Activated CD4-positive, alpha-beta T cell treated with anti-CD3 and anti-CD28 coated beads, Interleukin-2, Interleukin-6, amounts not matched to agents 100 ng/mL and 50 ng/mL, durations not matched to agents 16 hours and 8 hours (primary cell): Measurements from ENCODE around the gene STX10.

Source experiments
- DNase-seq: peaks from one replicate; pipeline ENCODE4 v3.0.0-alpha.2; 2020

Gene STX10

DNA sequence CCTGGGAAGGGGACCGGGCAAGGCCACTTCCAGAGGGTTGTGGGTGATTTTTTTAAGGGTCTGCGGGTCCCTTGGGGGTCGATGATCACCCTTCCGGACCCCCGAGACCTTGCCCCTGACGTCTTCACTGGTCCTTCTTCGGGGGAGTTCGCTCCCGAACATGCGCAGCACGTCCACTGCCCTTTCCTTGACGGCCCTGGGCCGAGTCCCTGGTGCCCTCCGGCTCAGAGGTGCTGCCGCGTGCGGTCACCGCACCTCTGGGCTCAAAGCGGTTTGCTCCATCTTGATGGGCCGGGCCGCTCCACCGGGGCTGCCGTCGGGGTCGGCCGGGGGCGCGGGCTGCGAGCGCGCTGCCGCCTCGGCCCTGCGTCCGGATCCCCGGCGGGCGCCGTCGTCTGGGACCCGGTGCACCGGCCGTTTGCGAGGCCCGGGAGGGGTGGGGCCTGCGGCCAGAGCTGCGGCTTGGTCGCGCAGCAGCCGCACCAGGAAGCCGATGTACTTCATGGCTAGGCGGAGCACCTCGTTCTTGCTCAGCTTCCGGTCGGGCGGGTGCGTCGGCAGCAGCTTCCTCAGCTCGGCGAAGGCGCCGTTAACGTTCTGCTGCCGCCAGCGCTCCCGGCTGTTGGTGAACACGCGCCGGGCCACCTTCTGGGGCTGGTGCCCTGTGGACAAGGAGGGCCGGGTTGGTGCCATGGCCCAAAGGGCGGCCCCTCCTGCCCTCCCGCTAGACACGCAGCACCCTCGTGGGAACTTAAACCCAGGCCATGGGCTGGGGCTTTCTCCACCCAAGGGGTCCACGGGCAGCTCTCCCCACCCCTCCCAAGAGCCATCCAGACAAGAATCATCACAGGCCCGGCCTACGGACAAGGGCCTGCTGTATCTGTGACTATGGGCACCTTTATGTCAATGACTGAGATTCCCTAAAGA, 50.8 kb downstream of the STX10 start:
- peak; percentile 88 for DNase-seq

DNA sequence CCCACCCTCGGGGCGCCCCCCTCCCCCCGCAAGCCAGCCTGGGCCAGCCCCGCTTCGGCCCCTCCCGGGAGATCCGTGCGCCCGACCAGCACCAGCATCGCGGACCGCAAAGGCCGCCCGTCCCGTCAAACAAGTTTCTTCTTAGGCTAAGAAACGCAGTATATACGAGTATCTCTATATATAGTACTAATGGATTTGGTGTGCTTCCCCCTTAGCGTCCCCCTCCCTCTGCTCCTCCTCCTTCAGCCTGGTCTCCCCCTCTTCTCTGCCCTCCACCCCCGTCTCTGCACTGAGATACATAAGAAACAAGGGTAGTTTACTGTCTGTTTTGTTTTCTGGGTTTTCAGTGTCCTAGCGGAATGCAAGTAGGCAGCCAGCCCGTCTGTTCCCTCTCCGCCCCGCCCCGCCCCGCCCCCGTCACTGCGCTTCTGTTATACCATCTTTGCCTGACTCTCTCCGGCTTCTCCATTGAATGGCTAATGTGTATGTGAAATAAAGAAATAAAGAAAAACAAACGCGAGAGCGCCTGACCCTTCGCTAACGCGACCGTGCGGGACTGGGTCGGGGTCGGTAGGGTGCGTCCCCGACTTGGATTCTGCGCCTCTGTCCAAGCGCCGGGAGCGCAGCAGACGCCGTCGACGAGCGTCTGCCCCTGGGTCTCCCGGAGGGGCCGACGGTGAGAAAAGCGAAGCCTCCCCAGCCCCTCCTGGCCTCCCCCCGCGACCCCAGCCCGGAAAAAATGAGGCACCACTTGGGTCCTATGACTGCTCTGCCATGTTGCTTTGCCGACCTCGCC, 51.7 kb downstream of the STX10 start:
- no peak for DNase-seq

DNA sequence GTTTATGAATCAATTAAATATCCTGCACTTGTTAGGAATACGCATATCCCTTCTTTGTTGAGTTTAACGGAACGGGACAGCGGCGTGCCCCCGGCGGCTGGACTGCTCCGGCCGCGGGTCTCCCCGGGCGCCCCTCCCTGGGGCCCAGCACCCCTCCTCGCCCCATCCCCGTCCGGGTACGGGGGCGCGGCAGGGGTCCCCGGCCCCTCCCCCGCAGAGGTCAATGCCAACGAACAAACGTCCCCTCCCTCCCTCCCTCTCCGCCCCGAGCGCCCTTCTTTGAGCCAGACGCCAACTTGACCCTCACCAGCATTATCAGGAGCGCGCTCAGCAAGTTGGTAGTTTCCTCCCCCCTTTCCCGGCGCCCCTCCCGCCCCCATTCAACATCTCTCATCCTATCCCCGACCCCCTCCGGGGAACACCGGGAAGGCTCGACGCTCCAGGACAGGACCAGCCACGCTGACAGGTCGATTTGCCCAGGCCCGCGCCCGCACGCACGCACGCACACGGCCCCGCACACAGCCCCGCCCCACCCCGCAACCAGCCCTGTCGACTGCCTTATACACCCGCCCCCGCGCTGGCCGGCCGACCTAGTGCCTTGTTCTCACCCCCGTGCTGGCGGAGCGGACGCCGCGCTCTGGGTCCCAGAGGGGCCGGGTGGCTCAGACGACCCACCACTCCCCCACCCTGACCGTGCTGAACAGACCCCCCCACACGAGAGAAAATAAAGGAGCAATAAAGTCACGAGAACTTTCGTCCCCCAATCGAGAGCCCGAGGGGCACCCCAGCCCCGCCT, 52.5 kb downstream of the STX10 start:
- DNase-seq, result no peak

GRCh38 chr19:13097033-13097462, 53.1 kb downstream of the STX10 start:
- DNase-seq, result no peak

- no peak for DNase-seq
Observed at GRCh38 chr19:13095934-13096927, 53.9 kb downstream of the STX10 start.

- no peak for DNase-seq
Observed at GRCh38 chr19:13095393-13095784, 54.8 kb downstream of the STX10 start.

- DNase-seq, result peak; percentile 13
Observed at GRCh38 chr19:13094771-13095392, 55.3 kb downstream of the STX10 start.

DNA sequence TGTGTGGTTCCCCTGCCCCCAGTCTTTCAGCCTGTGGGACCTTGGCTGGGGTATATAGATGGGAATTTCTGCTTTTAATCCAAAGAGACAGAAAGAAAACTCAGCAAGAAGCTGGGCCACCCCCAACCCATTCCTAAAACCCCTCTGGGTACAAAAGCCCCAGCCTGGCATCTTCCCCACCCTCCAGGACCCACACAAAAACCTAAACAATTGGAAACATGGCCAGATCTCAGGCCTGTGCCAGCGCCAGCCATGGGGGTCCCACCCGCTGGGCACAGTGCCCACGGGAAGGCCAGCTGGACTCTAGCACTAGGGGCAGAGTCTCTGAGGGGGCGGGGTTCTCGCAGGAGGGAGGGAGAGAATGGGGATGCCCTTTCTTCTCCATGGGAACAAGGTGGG, 56.1 kb downstream of the STX10 start:
- DNase-seq, result no peak
